Thymus (tissue), 11 donors: ENCODE results near the gene CHI3L2. TPM values are rescaled to one million over a fixed set of nuclear protein-coding genes. Genes with fewer than 3 reads are reported as not detected.

ENCODE experiments used
- DNase-seq, 9 donors: peaks; one replicate each; pipeline ENCODE4 v3.0.0-alpha.2; 2013; ENCODE audit warnings: low spot score in 9 of 9, low read depth in 6 of 9, missing footprints in 1 of 9
- H3K27ac ChIP-seq, 2 donors: one replicate each; pipeline ENCODE4 v1.5.1; 2013; ENCODE audit warnings: control low read depth in 1 of 2, low read depth in 1 of 2, low read length in 1 of 2, mild to moderate bottlenecking in 1 of 2, moderate library complexity in 1 of 2
- H3K27me3 ChIP-seq, 2 donors: one replicate each; pipeline ENCODE4 v1.5.1; 2013; ENCODE audit warnings: low read length in 1 of 2; ENCODE audit not compliant: control insufficient read depth in 2 of 2, insufficient read depth in 1 of 2
- H3K36me3 ChIP-seq, 2 donors: one replicate each; pipeline ENCODE4 v1.5.1; 2013; ENCODE audit warnings: low read length in 1 of 2, mild to moderate bottlenecking in 1 of 2, moderate library complexity in 1 of 2; ENCODE audit not compliant: control insufficient read depth in 2 of 2, insufficient read depth in 2 of 2
- H3K4me1 ChIP-seq, 2 donors: one replicate each; pipeline ENCODE4 v1.5.1; 2013; ENCODE audit warnings: low read length in 2 of 2; ENCODE audit not compliant: control insufficient read depth in 2 of 2, insufficient read depth in 2 of 2
- H3K4me3 ChIP-seq, 2 donors: one replicate each; pipeline ENCODE4 v1.5.1; 2013; ENCODE audit warnings: low read length in 2 of 2, control low read depth in 1 of 2, mild to moderate bottlenecking in 1 of 2
- H3K9me3 ChIP-seq, 2 donors: one replicate each; pipeline ENCODE4 v1.5.1; 2013; ENCODE audit warnings: low read length in 1 of 2, mild to moderate bottlenecking in 1 of 2; ENCODE audit not compliant: control insufficient read depth in 2 of 2, insufficient read depth in 1 of 2
- WGBS: extraction: QIAGEN DNeasy Blood & Tissue Kit; methylation state at CpG from one replicate; pipeline ENCODE4 v1.1.7; 2013; 5-methylcytosine and 5-hydroxymethylcytosine counted together
- polyA plus RNA-seq: library from polyadenylated mRNA; stranded (reverse); fragments of 200-250 nt; gene quantifications from one replicate; pipeline ENCODE4 v1.2.3, GENCODE V29; 2013
- total RNA-seq: library from RNA; stranded (reverse); fragments of 120-200 nt; gene quantifications from one replicate; pipeline ENCODE4 v1.2.4, GENCODE V29; 2013
- donor health status: healthy.

The CHI3L2 gene
- total and polyA plus RNA-seq, 2 donors = 190 to 291 TPM

DNA sequence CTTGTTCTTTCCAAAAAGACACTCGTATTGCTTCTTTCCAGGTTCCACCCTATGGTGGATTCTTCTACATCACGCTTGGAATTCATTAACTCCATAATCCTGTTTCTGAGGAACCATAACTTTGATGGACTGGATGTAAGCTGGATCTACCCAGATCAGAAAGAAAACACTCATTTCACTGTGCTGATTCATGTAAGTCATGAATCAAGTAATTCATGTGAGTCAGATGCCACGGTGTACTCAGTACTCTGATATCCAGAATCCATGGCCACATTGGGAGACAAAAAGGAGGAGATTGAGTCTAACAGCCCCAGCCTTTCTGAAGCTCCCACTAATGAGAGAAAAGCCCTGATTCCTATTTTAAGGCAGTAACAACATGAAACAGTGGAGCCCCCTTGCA is 7.4 kb downstream of the CHI3L2 start:
- no peak for DNase-seq
- peaks cover 17 to 20% of the 10 kb centered on the region in 2 donors for H3K4me1 ChIP-seq
- H3K36me3 ChIP-seq = peaks cover 44 to 65% of the 10 kb centered on the region in 2 donors
- H3K9me3 ChIP-seq = no peaks in the 10 kb centered on the region
- no peaks in the 10 kb centered on the region for H3K27me3 ChIP-seq
- WGBS = 95% methylated on average over 3 of the region's 3 CpGs
- no peak overlapping the region for H3K4me3 ChIP-seq
- no peak overlapping the region for H3K27ac ChIP-seq

- 77% methylated on average over 1 of the region's 1 CpG for WGBS
Observed at GRCh38 chr1:111236379-111236778, 8.9 kb downstream of the CHI3L2 start.

DNA sequence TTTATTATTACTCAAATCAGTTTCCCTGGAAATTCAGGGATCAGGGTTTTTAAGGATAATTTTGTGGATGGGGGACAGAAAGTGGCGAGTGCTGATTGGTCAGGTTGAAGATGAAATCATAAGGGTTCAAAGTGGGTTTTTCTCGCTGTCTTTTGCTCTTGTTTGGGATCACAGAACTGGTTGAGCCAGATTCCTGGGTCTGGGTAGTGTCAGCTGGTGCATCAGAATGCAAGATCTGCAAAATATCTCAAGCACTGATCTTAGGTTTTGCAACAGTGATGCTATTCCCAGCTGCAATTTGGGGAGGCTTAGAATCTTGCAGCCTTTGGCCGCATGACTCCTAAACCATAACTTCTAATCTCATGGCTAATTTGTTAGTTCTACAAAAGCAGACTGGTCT is 9.3 kb downstream of the CHI3L2 start:
- 97% methylated on average over 3 of the region's 3 CpGs for WGBS
- no peaks in the 10 kb centered on the region for H3K27me3 ChIP-seq
- peaks cover 8 to 11% of the 10 kb centered on the region in 2 donors for H3K4me1 ChIP-seq

More at GRCh38 chr1:111236379-111236778, 8.9 kb downstream of the CHI3L2 start:
- Histone ChIP-seq H3K27ac (no peak overlapping the region), H3K4me1 (peaks cover 8 to 11% of the 10 kb centered on the region in 2 donors), H3K36me3 (peaks cover 53 to 74% of the 10 kb centered on the region in 2 donors), H3K4me3 (no peak overlapping the region), H3K9me3 (no peaks in the 10 kb centered on the region), H3K27me3 (no peaks in the 10 kb centered on the region)
- DNase-seq = no peak

DNA sequence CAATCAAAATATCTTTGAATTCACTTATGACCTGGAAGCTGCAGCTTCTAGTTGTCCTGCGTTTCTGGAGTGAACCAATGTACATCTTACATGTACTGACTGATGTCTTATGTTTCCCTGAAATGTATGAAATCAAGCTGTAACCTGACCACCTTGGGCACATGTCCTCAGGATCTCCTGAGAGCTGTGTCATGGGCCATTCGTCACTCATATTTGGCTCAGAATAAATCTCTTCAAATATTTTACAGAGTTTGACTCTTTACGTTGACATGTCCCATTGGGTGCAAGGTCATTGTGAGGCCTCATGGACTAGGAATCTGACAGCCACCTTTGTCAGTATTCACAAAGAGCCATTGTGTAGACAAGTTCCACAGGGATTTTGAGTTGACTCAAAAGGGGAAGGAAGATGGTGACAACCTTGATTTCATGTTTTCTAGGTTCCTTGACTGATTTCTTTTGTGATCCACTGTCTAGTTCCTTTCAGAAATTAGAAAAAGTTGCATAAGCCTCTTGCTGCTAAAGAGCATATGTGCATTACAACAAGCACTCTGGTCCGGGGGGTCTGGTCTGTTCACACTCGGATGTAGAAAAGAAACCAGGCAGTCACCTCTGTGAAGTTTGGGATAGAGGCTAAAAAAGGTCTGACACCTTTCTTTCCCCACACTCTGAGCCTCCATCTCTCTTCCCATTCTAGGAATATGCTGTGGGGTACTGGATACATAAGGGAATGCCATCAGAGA is 10.7 kb downstream of the CHI3L2 start:
- H3K27me3 ChIP-seq = no peaks in the 10 kb centered on the region
- H3K9me3 ChIP-seq = no peaks in the 10 kb centered on the region
- peaks cover 71 to 85% of the 10 kb centered on the region in 2 donors for H3K36me3 ChIP-seq
- H3K4me1 ChIP-seq = peaks cover under 1 to 6% of the 10 kb centered on the region in 2 donors
- DNase-seq = no peak
- H3K27ac ChIP-seq = no peak overlapping the region
- no peak overlapping the region for H3K4me3 ChIP-seq
- WGBS = 96% methylated on average over 5 of the region's 5 CpGs

More for the DNA sequence above, 9.3 kb downstream of the CHI3L2 start:
- Histone ChIP-seq H3K27ac (no peak overlapping the region), H3K36me3 (peaks cover 57 to 78% of the 10 kb centered on the region in 2 donors), H3K9me3 (no peaks in the 10 kb centered on the region), H3K4me3 (no peak overlapping the region)
- DNase-seq = no peak

GRCh38 chr1:111241797-111242196 is 14.3 kb downstream of the CHI3L2 start:
- WGBS = 98% methylated on average over 2 of the region's 2 CpGs

DNA sequence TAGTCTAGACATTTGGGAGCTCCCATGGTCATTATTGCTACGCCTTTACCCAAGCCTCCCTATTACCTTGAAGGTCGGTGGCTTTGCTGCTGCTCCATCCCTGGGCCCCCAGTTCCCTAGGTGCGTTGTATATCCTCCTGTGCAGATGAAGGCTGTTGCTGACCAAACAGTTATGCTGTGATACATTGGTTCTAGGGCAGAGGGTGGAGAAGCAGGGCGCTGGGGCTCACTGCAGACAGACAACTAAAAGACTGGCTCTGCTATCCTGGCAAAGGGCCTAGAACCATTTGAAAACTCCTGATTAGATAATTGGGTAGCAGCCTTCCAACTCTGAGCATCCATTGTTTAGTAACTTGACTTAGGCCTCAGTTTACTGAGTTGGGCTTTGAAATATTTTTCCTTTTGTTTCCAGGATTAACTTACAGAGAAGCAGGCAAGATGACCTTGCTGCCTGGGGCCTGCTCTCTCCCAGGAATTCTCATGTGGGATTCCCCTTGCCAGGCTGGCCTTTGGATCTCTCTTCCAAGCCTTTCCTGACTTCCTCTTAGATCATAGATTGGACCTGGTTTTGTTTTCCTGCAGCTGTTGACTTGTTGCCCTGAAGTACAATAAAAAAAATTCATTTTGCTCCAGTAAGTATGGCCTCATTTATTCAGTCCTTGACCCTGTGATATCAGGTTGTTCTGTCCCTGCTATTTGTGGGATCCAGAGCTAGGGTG is 15.5 kb downstream of the CHI3L2 start:
- Histone ChIP-seq H3K4me3 (no peak overlapping the region), H3K9me3 (no peaks in the 10 kb centered on the region), H3K27me3 (no peaks in the 10 kb centered on the region), H3K4me1 (peaks cover 0 to 2% of the 10 kb centered on the region in 2 donors), H3K36me3 (peaks cover 52 to 58% of the 10 kb centered on the region in 2 donors), H3K27ac (no peak overlapping the region)
- WGBS = 63% methylated on average over 4 of the region's 4 CpGs
- no peak for DNase-seq

More at GRCh38 chr1:111241797-111242196, 14.3 kb downstream of the CHI3L2 start:
- no peak for DNase-seq
- Histone ChIP-seq H3K4me3 (no peak overlapping the region), H3K36me3 (peaks cover 63 to 64% of the 10 kb centered on the region in 2 donors), H3K27me3 (no peaks in the 10 kb centered on the region), H3K9me3 (no peaks in the 10 kb centered on the region), H3K4me1 (no peaks in the 10 kb centered on the region), H3K27ac (no peak overlapping the region)

GRCh38 chr1:111247125-111247838 is 19.8 kb downstream of the CHI3L2 start:
- Histone ChIP-seq H3K4me1 (peaks cover 2 to 6% of the 10 kb centered on the region in 2 donors), H3K4me3 (no peak overlapping the region), H3K36me3 (peaks cover 15 to 24% of the 10 kb centered on the region in 2 donors), H3K27me3 (no peaks in the 10 kb centered on the region), H3K9me3 (no peaks in the 10 kb centered on the region), H3K27ac (no peak overlapping the region)
- no peak for DNase-seq
- 94% methylated on average over 5 of the region's 5 CpGs for whole genome bisulfite sequencing

GRCh38 chr1:111249960-111250359 is 22.4 kb downstream of the CHI3L2 start:
- WGBS = 94% methylated on average over 4 of the region's 4 CpGs
- H3K36me3 ChIP-seq = peaks cover 0 to 5% of the 10 kb centered on the region in 2 donors
- H3K27me3 ChIP-seq = no peaks in the 10 kb centered on the region
- H3K27ac ChIP-seq = no peak overlapping the region
- H3K9me3 ChIP-seq = no peaks in the 10 kb centered on the region
- H3K4me3 ChIP-seq = no peak overlapping the region
- no peak for DNase-seq
- peaks cover 10 to 14% of the 10 kb centered on the region in 2 donors for H3K4me1 ChIP-seq
